AG10803 (cell line): ENCODE results near the gene GRXCR2.

ENCODE experiments used
- DNase-seq: peaks from one replicate; pipeline ENCODE4 v3.0.0; 2010; ENCODE audit warnings: low read depth
- H3K4me3 ChIP-seq: 2 replicates; pipeline ENCODE4 v1.5.1; 2011; ENCODE audit warnings: mild to moderate bottlenecking, low read length, control low read depth
- CTCF ChIP-seq: conservative IDR thresholded peaks from 2 replicates; pipeline ENCODE4 v1.5.1; 2011; ENCODE audit warnings: mild to moderate bottlenecking, low read length, control low read depth, inconsistent platforms

GRXCR2 gene

GRCh38 chr5:145835848-145836239, 37.0 kb downstream of the GRXCR2 start:
- H3K4me3 ChIP-seq, result peak overlapping the region; percentile 77
- TF ChIP-seq CTCF, result no peak
- no peak for DNase-seq

- no peak for TF ChIP-seq CTCF
- peak; percentile 81 for DNase-seq
- peak within 1 kb of the TSS; percentile 77 for H3K4me3 ChIP-seq
Measured at GRCh38 chr5:145834917-145835847, 37.6 kb downstream of the GRXCR2 start, which contains the start of gene PRELID2. Gene PRELID2 (minus strand): TSS chr5:145835342. CDS start chr5:145835251, 91 bp downstream.

- DNase-seq, result no peak
- peak overlapping the region; percentile 77 for H3K4me3 ChIP-seq
- TF ChIP-seq CTCF, result no peak
Measured at GRCh38 chr5:145834554-145834916, 38.3 kb downstream of the GRXCR2 start.

- H3K4me3 ChIP-seq, result no peak overlapping the region
- no peak for DNase-seq
- TF ChIP-seq CTCF, result no peak
Measured at GRCh38 chr5:145833631-145834200, 39.1 kb downstream of the GRXCR2 start.

GRCh38 chr5:145830594-145830993, 42.2 kb downstream of the GRXCR2 start:
- no peak overlapping the region for H3K4me3 ChIP-seq
- peak; percentile 84 for DNase-seq
- TF ChIP-seq CTCF, result no peak

GRCh38 chr5:145829708-145830361, 43.0 kb downstream of the GRXCR2 start:
- no peak overlapping the region for H3K4me3 ChIP-seq
- no peak for DNase-seq
- no peak for TF ChIP-seq CTCF
